Measurements from ENCODE around the gene SLC44A4. TPM values are rescaled to one million over a fixed set of nuclear protein-coding genes. Genes with fewer than 3 reads are reported as not detected.
"Not testable (repeated sequence)": the region's sequence is repeated elsewhere in the genome, so short reads cannot be mapped to it uniquely, and the experiment has no call there.

Gene SLC44A4
- total RNA-seq, 1 donor from 2014 or later, result 26.1 TPM

DNA sequence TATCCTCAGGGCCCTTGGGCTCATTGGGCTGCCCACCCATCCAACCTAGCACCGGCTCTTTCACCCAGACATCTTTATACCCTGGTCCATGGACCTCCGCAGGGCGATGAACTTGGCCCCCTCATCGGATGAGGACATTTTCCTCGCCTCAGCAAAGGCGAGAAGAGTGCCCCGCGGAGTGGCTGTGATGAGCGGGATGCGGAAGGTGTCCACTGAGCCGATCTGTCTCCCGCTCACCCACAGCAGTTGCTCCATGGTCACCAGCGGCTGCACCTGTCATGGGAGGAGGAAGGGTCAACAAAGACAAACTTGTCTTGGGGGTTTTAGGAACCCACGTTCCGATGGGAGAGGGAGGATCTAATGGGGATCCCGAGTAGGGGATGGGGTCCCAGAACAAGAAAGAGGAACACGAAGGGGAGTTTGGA, 16.9 kb downstream of the SLC44A4 start:
- Histone ChIP-seq H3K4me3 (ENCODE audit: low read depth, low read length) (peak overlapping the region; percentile 93), H3K36me3 (ENCODE audit: control insufficient read depth, insufficient read depth, low read length) (peaks cover 1% of the 10 kb centered on the region), H3K27me3 (ENCODE audit: control insufficient read depth, insufficient read depth, low read length) (no peaks in the 10 kb centered on the region)
- no peak for TF ChIP-seq CTCF (IDR thresholded peaks at IDR 0.05; ENCODE audit: insufficient read depth, low read length, poor library complexity, severe bottlenecking)
- DNase-seq (ENCODE audit: low read depth), result no peak

DNA sequence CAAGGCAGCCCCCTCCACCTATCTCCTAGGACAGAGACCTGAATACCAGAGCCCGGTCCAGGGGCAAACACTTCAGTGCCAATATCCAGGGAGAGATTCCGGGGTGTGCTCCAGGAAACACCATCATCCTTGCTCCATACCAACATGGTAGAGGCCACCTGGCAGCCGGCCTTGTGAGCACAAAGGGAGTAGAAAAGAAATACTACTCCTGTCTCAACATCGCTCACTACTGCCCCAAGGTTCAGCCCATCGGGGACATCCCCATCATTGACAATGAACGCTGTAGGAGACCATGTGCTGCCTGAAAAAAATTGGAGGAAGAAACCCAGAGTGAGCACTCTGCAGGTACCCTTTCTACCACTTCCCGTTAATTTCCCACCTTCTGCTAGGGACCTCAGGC, 17.6 kb downstream of the SLC44A4 start:
- Histone ChIP-seq H3K36me3 (ENCODE audit: control insufficient read depth, insufficient read depth, low read length) (peaks cover 1% of the 10 kb centered on the region), H3K4me3 (ENCODE audit: low read depth, low read length) (no peak overlapping the region), H3K27me3 (ENCODE audit: control insufficient read depth, insufficient read depth, low read length) (no peaks in the 10 kb centered on the region)
- no peak for TF ChIP-seq CTCF (IDR thresholded peaks at IDR 0.05; ENCODE audit: insufficient read depth, low read length, poor library complexity, severe bottlenecking)
- DNase-seq (ENCODE audit: low read depth), result no peak

GRCh38 chr6:31860349-31860748, 18.4 kb downstream of the SLC44A4 start:
- Histone ChIP-seq H3K4me3 (ENCODE audit: low read depth, low read length) (no peak overlapping the region), H3K27me3 (ENCODE audit: control insufficient read depth, insufficient read depth, low read length) (no peaks in the 10 kb centered on the region), H3K36me3 (ENCODE audit: control insufficient read depth, insufficient read depth, low read length) (peaks cover 1% of the 10 kb centered on the region)
- no peak for DNase-seq (ENCODE audit: low read depth)
- no peak for TF ChIP-seq CTCF (IDR thresholded peaks at IDR 0.05; ENCODE audit: insufficient read depth, low read length, poor library complexity, severe bottlenecking)

GRCh38 chr6:31859923-31860322, 18.9 kb downstream of the SLC44A4 start:
- no peak for TF ChIP-seq CTCF (IDR thresholded peaks at IDR 0.05; ENCODE audit: insufficient read depth, low read length, poor library complexity, severe bottlenecking)
- DNase-seq (ENCODE audit: low read depth), result no peak
- no peak overlapping the region for H3K4me3 ChIP-seq (ENCODE audit: low read depth, low read length)
- H3K36me3 ChIP-seq (ENCODE audit: control insufficient read depth, insufficient read depth, low read length), result peaks cover 1% of the 10 kb centered on the region
- H3K27me3 ChIP-seq (ENCODE audit: control insufficient read depth, insufficient read depth, low read length), result no peaks in the 10 kb centered on the region

GRCh38 chr6:31858707-31859106, 20.1 kb downstream of the SLC44A4 start:
- no peak for TF ChIP-seq CTCF (IDR thresholded peaks at IDR 0.05; ENCODE audit: insufficient read depth, low read length, poor library complexity, severe bottlenecking)

DNA sequence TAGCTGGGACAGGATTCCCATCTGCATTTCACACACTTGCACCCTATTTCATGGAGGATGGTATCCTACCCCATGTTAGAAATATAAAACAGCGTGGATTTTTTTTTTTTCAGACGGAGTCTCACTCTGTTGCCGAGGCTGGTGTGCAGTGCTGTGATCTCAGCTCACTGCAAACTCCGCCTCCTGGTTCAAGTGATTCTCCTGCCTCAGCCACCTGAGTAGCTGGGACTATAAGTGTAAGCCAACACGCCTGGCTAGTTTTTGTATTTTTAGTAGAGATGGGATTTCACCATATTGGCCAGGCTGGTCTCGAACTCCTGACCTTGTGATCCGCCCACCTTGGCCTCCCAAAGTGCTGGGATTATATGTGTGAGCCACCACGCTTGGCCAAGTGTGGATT, 21.0 kb downstream of the SLC44A4 start:
- not testable (repeated sequence) for H3K36me3 ChIP-seq (ENCODE audit: control insufficient read depth, insufficient read depth, low read length); DNase-seq (ENCODE audit: low read depth); H3K27me3 ChIP-seq (ENCODE audit: control insufficient read depth, insufficient read depth, low read length); H3K4me3 ChIP-seq (ENCODE audit: low read depth, low read length)

More at GRCh38 chr6:31858707-31859106, 20.1 kb downstream of the SLC44A4 start:
- Histone ChIP-seq H3K4me3 (ENCODE audit: low read depth, low read length) (no peak overlapping the region), H3K36me3 (ENCODE audit: control insufficient read depth, insufficient read depth, low read length) (peaks cover 1% of the 10 kb centered on the region), H3K27me3 (ENCODE audit: control insufficient read depth, insufficient read depth, low read length) (no peaks in the 10 kb centered on the region)
- DNase-seq (ENCODE audit: low read depth), result no peak

GRCh38 chr6:31851980-31852718, 26.6 kb downstream of the SLC44A4 start:
- not testable (repeated sequence) for H3K27me3 ChIP-seq (ENCODE audit: control insufficient read depth, insufficient read depth, low read length); H3K36me3 ChIP-seq (ENCODE audit: control insufficient read depth, insufficient read depth, low read length); DNase-seq (ENCODE audit: low read depth); H3K4me3 ChIP-seq (ENCODE audit: low read depth, low read length)

All from kidney epithelial cell (primary cell).